Lower lobe of right lung (tissue), 2 donors: Measurements from ENCODE around the gene ZNRF3. TPM values are rescaled to one million over a fixed set of nuclear protein-coding genes. Genes with fewer than 3 reads are reported as not detected.

Source experiments
- ATAC-seq, 2 donors: fragments of 200-7000 bp; cut with Tn5 transposase; one replicate each; pipeline ENCODE4 v1.9.1; 2020 to 2022; ENCODE audit warnings: mild to moderate bottlenecking in 2 of 2, moderate library complexity in 2 of 2
- DNase-seq: peaks from one replicate; pipeline ENCODE4 v3.0.0-alpha.2; 2020
- H3K27ac ChIP-seq: fragments of 200-600 bp; one replicate; pipeline ENCODE4 v1.8.0; 2022
- H3K27me3 ChIP-seq: fragments of 200-600 bp; one replicate; pipeline ENCODE4 v1.8.0; 2022; ENCODE audit warnings: low read depth
- H3K36me3 ChIP-seq: fragments of 200-600 bp; one replicate; pipeline ENCODE4 v1.8.0; 2022; ENCODE audit warnings: mild to moderate bottlenecking
- H3K4me1 ChIP-seq: fragments of 200-600 bp; one replicate; pipeline ENCODE4 v1.8.0; 2022
- H3K4me3 ChIP-seq: fragments of 200-600 bp; one replicate; pipeline ENCODE4 v1.8.0; 2022; ENCODE audit warnings: mild to moderate bottlenecking
- H3K9me3 ChIP-seq: fragments of 200-600 bp; one replicate; pipeline ENCODE4 v1.8.0; 2022
- CTCF ChIP-seq: fragments of 200-600 bp; IDR thresholded peaks from one replicate; pipeline ENCODE4 v1.8.0; 2022; ENCODE audit warnings: antibody characterized with exemption, mild to moderate bottlenecking
- intact Hi-C: fragments of 100-400 bp; cut with DNase I; formaldehyde crosslinking; loops from one replicate; pipeline ENCODE4 v1.11.0; 2022
- total RNA-seq: library from RNA; stranded (reverse); fragmentation: NEBNext Ultra II Directional; extraction: Animal tissue kit (Norgen Biotek cat#: 25700); gene quantifications from one replicate; pipeline ENCODE4 v1.2.1, GENCODE V29; 2021
- donor health status: DM: no; HTN: yes; CAD: no; lungs with severe emphysema.

Gene ZNRF3
- total RNA-seq, 1 donor from 2014 or later, result 11.3 TPM

- H3K4me1 ChIP-seq, result peaks cover 49% of the 10 kb centered on the region
- H3K9me3 ChIP-seq, result no peaks in the 10 kb centered on the region
- ATAC-seq, result no peak
- intact Hi-C loops, result no loop called here
- no peak overlapping the region for H3K4me3 ChIP-seq
- TF ChIP-seq CTCF, result no peak
- H3K27me3 ChIP-seq, result no peaks in the 10 kb centered on the region
- no peaks in the 10 kb centered on the region for H3K36me3 ChIP-seq
- no peak for DNase-seq
- no peak overlapping the region for H3K27ac ChIP-seq
These were observed 95.8 kb downstream of the ZNRF3 start for GRCh38 chr22:28978863-28979796.

GRCh38 chr22:28980326-28980725 is 97.0 kb downstream of the ZNRF3 start:
- Histone ChIP-seq H3K4me1 (peaks cover 61% of the 10 kb centered on the region), H3K36me3 (no peaks in the 10 kb centered on the region), H3K4me3 (no peak overlapping the region), H3K27me3 (no peaks in the 10 kb centered on the region), H3K27ac (no peak overlapping the region), H3K9me3 (no peaks in the 10 kb centered on the region)
- no peak for TF ChIP-seq CTCF
- DNase-seq (no peak), ATAC-seq (peak in 1 of 2 donors; percentile 35)
- intact Hi-C loops, result no loop called here

GRCh38 chr22:28981818-28982499 is 98.6 kb downstream of the ZNRF3 start:
- DNase-seq, result no peak
- H3K9me3 ChIP-seq, result no peaks in the 10 kb centered on the region
- no peak overlapping the region for H3K4me3 ChIP-seq
- no peak overlapping the region for H3K27ac ChIP-seq
- H3K4me1 ChIP-seq, result peaks cover 65% of the 10 kb centered on the region
- no peak for TF ChIP-seq CTCF
- no peaks in the 10 kb centered on the region for H3K27me3 ChIP-seq
- no peak for ATAC-seq
- intact Hi-C loops, result no loop called here
- peaks cover under 1% of the 10 kb centered on the region for H3K36me3 ChIP-seq

GRCh38 chr22:28983190-28983589 is 99.8 kb downstream of the ZNRF3 start:
- peaks cover 62% of the 10 kb centered on the region for H3K4me1 ChIP-seq
- H3K27me3 ChIP-seq, result no peaks in the 10 kb centered on the region
- DNase-seq (no peak), ATAC-seq (no peak)
- H3K36me3 ChIP-seq, result peaks cover 8% of the 10 kb centered on the region
- H3K4me3 ChIP-seq, result no peak overlapping the region
- H3K27ac ChIP-seq, result peak overlapping the region; percentile 31
- intact Hi-C loops, result no loop called here
- no peak for TF ChIP-seq CTCF
- H3K9me3 ChIP-seq, result no peaks in the 10 kb centered on the region

GRCh38 chr22:28983788-28984441 is 100.5 kb downstream of the ZNRF3 start:
- peak overlapping the region; percentile 47 for H3K27ac ChIP-seq
- TF ChIP-seq CTCF, result no peak
- H3K4me3 ChIP-seq, result no peak overlapping the region
- H3K36me3 ChIP-seq, result peaks cover 8% of the 10 kb centered on the region
- intact Hi-C loops, result no loop called here
- H3K9me3 ChIP-seq, result no peaks in the 10 kb centered on the region
- DNase-seq, result no peak
- H3K4me1 ChIP-seq, result peaks cover 61% of the 10 kb centered on the region
- H3K27me3 ChIP-seq, result no peaks in the 10 kb centered on the region
- peak; percentile 39 to 71 for ATAC-seq
